Suprapubic skin (tissue), 4 donors: ENCODE data around the gene SNRNP70. TPM values are rescaled to one million over a fixed set of nuclear protein-coding genes. Genes with fewer than 3 reads are reported as not detected.
A peak's percentile ranks its signal among the peaks of the same experiment; 100 is the strongest.
"Not testable (repeated sequence)": the region's sequence is repeated elsewhere in the genome, so short reads cannot be mapped to it uniquely, and the experiment has no call there.

ENCODE experiments used
- DNase-seq, 2 donors: peaks; one replicate each; pipeline ENCODE4 v3.0.0-alpha.2; 2019; ENCODE audit warnings: low spot score in 2 of 2
- H3K27ac ChIP-seq: fragments of 200-600 bp; sonication (generic); one replicate; pipeline ENCODE4 v1.5.1; 2019
- H3K27me3 ChIP-seq: fragments of 200-600 bp; sonication (generic); one replicate; pipeline ENCODE4 v1.5.1; 2019
- H3K36me3 ChIP-seq: fragments of 200-600 bp; sonication (generic); one replicate; pipeline ENCODE4 v1.5.1; 2019
- H3K4me1 ChIP-seq: fragments of 200-600 bp; sonication (generic); one replicate; pipeline ENCODE4 v1.5.1; 2019
- H3K4me3 ChIP-seq: fragments of 200-600 bp; sonication (generic); one replicate; pipeline ENCODE4 v1.5.1; 2019; ENCODE audit warnings: mild to moderate bottlenecking
- H3K9me3 ChIP-seq: fragments of 200-600 bp; sonication (generic); one replicate; pipeline ENCODE4 v1.5.1; 2019
- EP300 ChIP-seq: sonication (generic); formaldehyde crosslinking; IDR thresholded peaks from one replicate; pipeline ENCODE4 v1.6.1; 2017; ENCODE audit warnings: antibody characterized with exemption
- POLR2A ChIP-seq, 2 donors: fragments of 450-650 bp; IDR thresholded peaks; one replicate each; pipeline ENCODE4 v1.6.1; 2017; ENCODE audit warnings: antibody characterized with exemption in 2 of 2, mild to moderate bottlenecking in 2 of 2, moderate library complexity in 2 of 2
- POLR2AphosphoS5 ChIP-seq, 3 donors: sonication (generic); formaldehyde crosslinking; IDR thresholded peaks; one replicate each; pipeline ENCODE4 v1.6.1; 2017; ENCODE audit warnings: antibody characterized with exemption in 3 of 3
- WGBS: methylation state at CpG from one replicate; pipeline ENCODE4 v1.1.5; 2018; 5-methylcytosine and 5-hydroxymethylcytosine counted together
- total RNA-seq, 4 donors: library from RNA; depleted of rRNA; stranded (reverse); fragments of >200 nt; gene quantifications; one replicate each; pipeline ENCODE4 v1.1.0, GENCODE V29; 2016
- TF ChIP-seq, protein P1 (sequence below), 2 donors: fragments of 200-600 bp in 1 of 2; fragments of 450-650 bp in 1 of 2; sonication (generic) in 1 of 2; IDR thresholded peaks; one replicate each; pipeline ENCODE4 v1.5.1; 2016 to 2019; ENCODE audit warnings: antibody characterized with exemption in 2 of 2, mild to moderate bottlenecking in 1 of 2, moderate library complexity in 1 of 2

SNRNP70 gene
- total RNA-seq, 4 donors from 2014 or later, result 207 to 788 (median 322) TPM

DNA sequence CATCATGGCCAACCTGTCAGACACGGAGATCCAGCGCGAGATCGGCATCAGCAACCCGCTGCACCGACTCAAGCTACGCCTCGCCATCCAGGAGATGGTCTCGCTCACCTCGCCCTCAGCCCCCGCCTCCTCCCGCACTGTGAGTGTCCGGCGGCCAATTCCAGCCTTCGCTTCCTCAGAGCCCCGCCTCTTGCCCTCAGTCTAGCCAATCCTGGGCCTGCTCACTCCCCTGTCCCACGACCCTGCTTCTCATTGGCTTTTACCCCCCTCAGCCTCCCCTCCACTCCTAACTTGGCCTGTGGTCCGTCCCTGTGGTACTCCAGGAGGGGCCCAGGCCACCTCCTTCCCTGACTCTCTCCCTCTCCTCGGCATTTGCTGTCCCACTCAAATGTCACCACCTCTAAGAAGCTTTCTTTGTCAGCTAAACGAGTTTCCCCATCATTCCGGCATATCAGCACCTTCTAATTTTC lies 57.6 kb downstream of the SNRNP70 start:
- WGBS, result 14% methylated on average over 21 of the region's 21 CpGs
- DNase-seq, result peak in 1 of 2 donors; percentile 82
- Histone ChIP-seq H3K27me3 (no peaks in the 10 kb centered on the region), H3K4me3 (peak overlapping the region; percentile 46), H3K27ac (no peak overlapping the region), H3K4me1 (peaks cover 25% of the 10 kb centered on the region), H3K9me3 (no peaks in the 10 kb centered on the region), H3K36me3 (no peaks in the 10 kb centered on the region)
- TF ChIP-seq, protein P1, sequence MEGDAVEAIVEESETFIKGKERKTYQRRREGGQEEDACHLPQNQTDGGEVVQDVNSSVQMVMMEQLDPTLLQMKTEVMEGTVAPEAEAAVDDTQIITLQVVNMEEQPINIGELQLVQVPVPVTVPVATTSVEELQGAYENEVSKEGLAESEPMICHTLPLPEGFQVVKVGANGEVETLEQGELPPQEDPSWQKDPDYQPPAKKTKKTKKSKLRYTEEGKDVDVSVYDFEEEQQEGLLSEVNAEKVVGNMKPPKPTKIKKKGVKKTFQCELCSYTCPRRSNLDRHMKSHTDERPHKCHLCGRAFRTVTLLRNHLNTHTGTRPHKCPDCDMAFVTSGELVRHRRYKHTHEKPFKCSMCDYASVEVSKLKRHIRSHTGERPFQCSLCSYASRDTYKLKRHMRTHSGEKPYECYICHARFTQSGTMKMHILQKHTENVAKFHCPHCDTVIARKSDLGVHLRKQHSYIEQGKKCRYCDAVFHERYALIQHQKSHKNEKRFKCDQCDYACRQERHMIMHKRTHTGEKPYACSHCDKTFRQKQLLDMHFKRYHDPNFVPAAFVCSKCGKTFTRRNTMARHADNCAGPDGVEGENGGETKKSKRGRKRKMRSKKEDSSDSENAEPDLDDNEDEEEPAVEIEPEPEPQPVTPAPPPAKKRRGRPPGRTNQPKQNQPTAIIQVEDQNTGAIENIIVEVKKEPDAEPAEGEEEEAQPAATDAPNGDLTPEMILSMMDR (IDR thresholded peaks at IDR 0.05), result no peak
- no peak for TF ChIP-seq POLR2A (IDR thresholded peaks at IDR 0.05)
- TF ChIP-seq EP300, result no peak
- TF ChIP-seq POLR2AphosphoS5 (IDR thresholded peaks at IDR 0.05), result no peak

DNA sequence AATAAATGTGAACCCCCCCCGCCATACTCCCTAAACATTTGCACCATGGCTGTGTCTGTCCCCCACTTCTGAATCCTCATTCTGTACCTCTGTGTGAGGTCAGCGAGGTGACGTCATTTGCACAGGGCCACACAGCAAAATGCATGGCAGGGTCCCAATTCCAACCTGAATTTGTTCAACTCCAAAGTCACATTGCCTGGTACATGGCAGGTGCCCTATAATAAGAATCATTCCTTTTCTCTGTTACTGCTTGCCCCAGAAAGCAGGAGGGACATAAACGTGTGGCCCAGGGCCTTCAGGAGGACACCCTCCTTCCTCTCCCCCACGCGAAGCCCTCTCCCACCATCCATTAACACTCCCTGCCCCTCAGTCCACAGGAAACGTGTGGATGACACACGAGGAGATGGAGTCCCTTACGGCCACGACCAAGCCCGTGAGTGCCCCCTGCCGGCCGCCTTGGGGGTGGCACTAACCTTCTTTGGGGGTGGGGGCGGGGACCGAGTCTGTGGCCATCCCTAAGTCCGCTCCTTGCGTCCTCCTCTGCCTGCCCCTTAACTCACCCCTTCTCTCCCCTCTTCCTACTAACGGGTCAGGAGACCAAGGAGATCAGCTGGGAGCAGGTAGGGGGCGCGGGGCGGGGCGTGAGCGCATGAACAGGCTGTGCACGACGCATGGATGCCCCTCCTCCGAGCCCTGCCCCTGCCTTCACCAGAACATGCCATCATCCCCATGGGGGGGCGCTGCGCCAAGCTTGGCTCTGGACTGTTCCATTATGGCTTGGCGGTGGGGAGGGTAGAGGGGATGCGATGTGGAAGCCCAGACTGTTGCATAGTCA lies 60.5 kb downstream of the SNRNP70 start:
- Histone ChIP-seq H3K27ac (no peak overlapping the region), H3K4me1 (peaks cover 47% of the 10 kb centered on the region), H3K9me3 (no peaks in the 10 kb centered on the region), H3K4me3 (no peak overlapping the region), H3K36me3 (no peaks in the 10 kb centered on the region), H3K27me3 (no peaks in the 10 kb centered on the region)
- DNase-seq, result peak in 1 of 2 donors; percentile 85
- WGBS, result 9% methylated on average over 26 of the region's 30 CpGs
- TF ChIP-seq POLR2A (IDR thresholded peaks at IDR 0.05) (no peak), POLR2AphosphoS5 (IDR thresholded peaks at IDR 0.05) (no peak), EP300 (no peak)
- TF ChIP-seq, protein P1 (IDR thresholded peaks at IDR 0.05), result peak; percentile 65 to 91

DNA sequence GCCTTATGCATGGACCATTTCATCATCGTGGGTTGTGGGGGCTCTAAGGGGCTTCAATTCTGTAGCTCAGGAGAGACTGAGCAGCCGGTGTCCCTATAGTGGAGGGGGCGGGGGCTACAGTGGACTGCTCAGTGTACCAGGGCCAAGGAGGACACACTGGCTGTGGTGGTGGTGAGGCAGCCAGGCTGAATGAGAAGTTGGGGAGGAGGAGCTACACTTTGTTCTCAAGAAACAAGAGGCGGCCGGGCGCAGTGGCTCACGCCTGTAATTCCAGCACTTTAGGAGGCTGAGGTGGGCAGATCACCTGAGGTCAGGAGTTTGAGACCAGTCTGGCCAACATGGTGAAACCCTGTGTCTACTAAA lies 61.1 kb downstream of the SNRNP70 start:
- H3K4me3 ChIP-seq, H3K27me3 ChIP-seq, H3K27ac ChIP-seq, DNase-seq, H3K36me3 ChIP-seq, H3K9me3 ChIP-seq: not testable (repeated sequence)
- peaks cover 53% of the 10 kb centered on the region for H3K4me1 ChIP-seq
- WGBS, result 50% methylated on average over 6 of the region's 7 CpGs

DNA sequence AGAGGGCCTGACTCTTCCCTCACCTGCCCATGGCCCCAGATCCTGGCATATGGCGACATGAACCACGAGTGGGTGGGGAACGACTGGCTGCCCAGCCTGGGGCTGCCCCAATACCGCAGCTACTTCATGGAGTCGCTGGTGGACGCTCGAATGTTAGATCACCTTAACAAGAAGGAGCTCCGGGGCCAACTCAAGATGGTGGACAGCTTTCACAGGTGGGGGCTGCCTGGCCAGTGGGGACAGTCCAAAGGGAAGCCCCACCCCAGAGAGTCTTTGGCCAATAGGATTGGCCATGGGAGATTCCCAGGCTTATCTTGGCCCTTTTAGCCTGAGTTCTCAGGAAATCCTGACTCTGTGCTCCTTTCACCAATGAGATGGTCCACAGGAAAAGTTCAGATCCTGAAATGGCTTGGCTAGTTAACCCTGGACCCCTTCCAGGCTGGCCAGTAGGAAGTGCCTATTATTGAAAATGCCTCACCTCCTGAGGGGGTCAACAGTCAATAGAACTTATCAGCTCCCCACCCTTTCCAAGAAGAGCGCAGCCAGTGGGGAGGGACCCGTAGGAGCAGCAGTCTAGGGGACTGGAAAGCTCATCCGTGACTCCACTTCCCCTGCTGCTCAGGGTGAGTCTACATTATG lies 62.9 kb downstream of the SNRNP70 start:
- H3K4me1 ChIP-seq, result peaks cover 52% of the 10 kb centered on the region
- 69% methylated on average over 10 of the region's 11 CpGs for WGBS
- TF ChIP-seq POLR2A (IDR thresholded peaks at IDR 0.05) (no peak), POLR2AphosphoS5 (IDR thresholded peaks at IDR 0.05) (no peak), EP300 (no peak)
- TF ChIP-seq, protein P1 (IDR thresholded peaks at IDR 0.05), result no peak
- H3K4me3 ChIP-seq, result peak overlapping the region; percentile 69
- H3K36me3 ChIP-seq, result no peaks in the 10 kb centered on the region
- no peaks in the 10 kb centered on the region for H3K9me3 ChIP-seq
- DNase-seq, result no peak
- no peak overlapping the region for H3K27ac ChIP-seq
- H3K27me3 ChIP-seq, result no peaks in the 10 kb centered on the region

DNA sequence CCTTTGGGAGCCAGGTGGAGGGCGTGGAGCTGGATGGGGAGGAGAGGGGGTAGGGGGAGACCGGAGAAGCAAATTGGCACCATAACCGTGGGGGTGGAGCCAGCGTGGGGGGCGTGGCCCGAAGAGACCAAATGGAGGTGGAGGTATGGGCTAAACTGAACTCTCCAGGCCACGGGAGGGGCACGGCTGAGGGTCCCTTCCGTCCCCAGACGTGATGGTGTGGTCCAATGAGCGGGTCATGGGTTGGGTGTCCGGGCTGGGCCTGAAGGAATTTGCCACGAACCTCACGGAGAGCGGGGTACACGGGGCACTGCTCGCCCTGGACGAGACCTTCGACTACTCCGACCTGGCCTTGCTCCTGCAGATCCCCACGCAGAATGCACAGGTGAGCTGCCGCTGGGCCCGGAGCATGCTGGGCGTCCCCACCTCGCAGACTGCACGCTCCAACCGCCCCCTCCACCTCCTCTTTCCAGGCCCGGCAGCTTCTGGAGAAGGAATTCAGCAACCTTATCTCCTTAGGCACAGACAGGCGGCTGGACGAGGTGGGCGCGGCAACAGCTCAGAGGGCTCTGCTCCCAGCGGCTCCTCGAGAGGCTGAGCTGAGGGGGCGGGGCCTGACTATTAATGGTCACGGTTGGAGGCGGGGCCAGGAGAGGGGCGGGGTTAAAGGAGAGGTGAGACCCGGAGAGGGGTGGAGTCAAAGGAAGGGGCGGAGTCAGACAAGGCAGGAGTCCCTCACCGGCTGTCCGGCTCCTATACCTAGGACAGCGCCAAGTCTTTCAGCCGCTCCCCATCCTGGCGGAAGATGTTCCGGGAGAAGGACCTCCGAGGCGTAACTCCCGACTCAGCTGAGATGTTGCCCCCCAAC lies 63.8 kb downstream of the SNRNP70 start:
- WGBS, result 2% methylated on average over 18 of the region's 49 CpGs
- H3K27me3 ChIP-seq, result no peaks in the 10 kb centered on the region
- H3K36me3 ChIP-seq, result no peaks in the 10 kb centered on the region
- H3K4me1 ChIP-seq, result peaks cover 51% of the 10 kb centered on the region
- H3K27ac ChIP-seq, result peak overlapping the region; percentile 84
- TF ChIP-seq POLR2A (IDR thresholded peaks at IDR 0.05) (no peak), EP300 (no peak)
- H3K4me3 ChIP-seq, result peak overlapping the region; percentile 69
- DNase-seq, result peak; percentile 98
- no peaks in the 10 kb centered on the region for H3K9me3 ChIP-seq
